ENCODE results near the gene CFAP99. TPM values are rescaled to one million over a fixed set of nuclear protein-coding genes. Genes with fewer than 3 reads are reported as not detected.

The CFAP99 gene
- total and polyA plus RNA-seq, 2 of the 4 experiments (the other 2 are of a cell fraction), result not detected

DNA sequence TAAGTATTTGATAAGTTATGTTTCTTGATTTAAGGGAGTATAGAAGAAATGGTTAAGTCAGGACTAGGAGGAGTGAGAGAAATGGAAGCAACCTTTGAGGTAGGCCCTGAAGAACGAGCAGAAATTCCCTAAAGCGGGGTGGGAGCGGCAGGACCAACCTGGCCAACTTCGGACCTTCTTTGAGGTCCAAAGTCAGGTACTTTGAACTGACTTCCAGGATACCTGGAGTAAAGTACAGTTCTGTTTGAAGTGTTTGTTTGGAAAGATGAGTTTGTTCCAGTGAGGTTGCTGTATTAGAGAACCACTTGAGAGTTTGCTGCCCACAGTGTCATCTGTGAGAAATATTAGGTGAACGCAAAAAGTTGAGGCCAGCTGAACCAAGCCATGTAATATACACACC lies 61.9 kb downstream of the CFAP99 start:
- 91% methylated on average over 4 of the region's 5 CpGs; no CpG with 5 or more reads in 1 of the 2 experiments for WGBS, 2 experiments (ENCODE audit: extremely low coverage in 2 of 2, insufficient read length in 1 of 2)
- intact Hi-C loops (cut with micrococcal nuclease), result no loop called here
- Histone ChIP-seq H2BK15ac (ENCODE audit: low read depth, low read length) (no peak overlapping the region), H3K56ac (ENCODE audit: extremely low read depth, insufficient read depth, low read length) (no peak overlapping the region), H4K5ac (ENCODE audit: low read depth, low read length) (no peak overlapping the region), H2BK5ac (ENCODE audit: low read depth, low read length, poor library complexity, severe bottlenecking) (no peak overlapping the region), H3K18ac (ENCODE audit: low read depth, low read length) (no peak overlapping the region), H3K9ac (ENCODE audit: low read depth, low read length) (no peak overlapping the region), H2AK9ac (replicated peaks; ENCODE audit: low read depth, low read length, poor library complexity) (no peak overlapping the region), H3K27ac (ENCODE audit: insufficient read depth, low read length) (no peak overlapping the region), H2BK20ac (ENCODE audit: low read depth, low read length) (no peak overlapping the region), H3K9me1 (ENCODE audit: insufficient read depth, low read length) (peaks cover 35% of the 10 kb centered on the region), H3K4ac (ENCODE audit: low read depth, low read length) (no peak overlapping the region), H3K23ac (ENCODE audit: low read depth, low read length) (no peak overlapping the region), H3K4me3 (ENCODE audit: insufficient read depth, low read depth, low read length) (no peak overlapping the region), H3K14ac (replicated peaks; ENCODE audit: low read depth, low read length) (no peak overlapping the region), H3K4me1 (ENCODE audit: control insufficient read depth, insufficient read depth, low read length) (peaks cover 3% of the 10 kb centered on the region; the same call in 1 of the 2 replicates), H4K91ac (ENCODE audit: insufficient read depth, low read depth, low read length) (no peak overlapping the region), H4K8ac (ENCODE audit: low read depth in 2 of 2, low read length in 2 of 2) (no peak overlapping the region), H3K4me2 (ENCODE audit: low read depth, low read length) (no peak overlapping the region), H4K20me1 (ENCODE audit: insufficient read depth, low read length) (peaks cover 98% of the 10 kb centered on the region), H3K79me1 (ENCODE audit: low read depth in 1 of 2, low read length in 2 of 2) (peaks cover 2 to 63% of the 10 kb centered on the region in 2 experiments), H2AK5ac (ENCODE audit: low read depth, low read length) (no peak overlapping the region), H3K27me3 (ENCODE audit: control insufficient read depth, insufficient read depth, low read length) (no peaks in the 10 kb centered on the region), H3K36me3 (ENCODE audit: control insufficient read depth, insufficient read depth, low read length) (peaks cover 3% of the 10 kb centered on the region; the same call in 1 of the 2 replicates), H3K9me3 (ENCODE audit: control insufficient read depth, insufficient read depth, low read length) (no peaks in the 10 kb centered on the region), H2BK120ac (ENCODE audit: low read depth, low read length) (no peak overlapping the region), H2AFZ (replicated peaks; ENCODE audit: low read length, poor library complexity) (no peak overlapping the region)
- POLR2A ChIA-PET (ENCODE audit: unreplicated experiment), result interaction anchor here (0.6 kb wide), 1 partner anchor 36 kb away, joined by 6 read pairs; no protein-coding TSS in a partner anchor
- dilution Hi-C loops (cut with HindIII; ENCODE audit: low sequenced_read_pairs, unreplicated experiment), result no loop called here
- CTCF ChIA-PET, result no interaction called here
- TF ChIP-seq FOS (IDR thresholded peaks at IDR 0.05; ENCODE audit: low read depth, low read length) (no peak), RAD21 (IDR thresholded peaks at IDR 0.05; ENCODE audit: low read length) (no peak), RFX5 (IDR thresholded peaks at IDR 0.05; ENCODE audit: low read depth, low read length) (no peak), SMC3 (IDR thresholded peaks at IDR 0.05; ENCODE audit: low read depth, low read length) (no peak), RCOR1 (IDR thresholded peaks at IDR 0.05; ENCODE audit: insufficient replicate concordance, low read length) (no peak), MXI1 (IDR thresholded peaks at IDR 0.05; ENCODE audit: borderline replicate concordance, low read depth, low read length) (no peak), BHLHE40 (IDR thresholded peaks at IDR 0.05; ENCODE audit: low read depth, low read length) (no peak)
- TF ChIP-seq, protein P1, sequence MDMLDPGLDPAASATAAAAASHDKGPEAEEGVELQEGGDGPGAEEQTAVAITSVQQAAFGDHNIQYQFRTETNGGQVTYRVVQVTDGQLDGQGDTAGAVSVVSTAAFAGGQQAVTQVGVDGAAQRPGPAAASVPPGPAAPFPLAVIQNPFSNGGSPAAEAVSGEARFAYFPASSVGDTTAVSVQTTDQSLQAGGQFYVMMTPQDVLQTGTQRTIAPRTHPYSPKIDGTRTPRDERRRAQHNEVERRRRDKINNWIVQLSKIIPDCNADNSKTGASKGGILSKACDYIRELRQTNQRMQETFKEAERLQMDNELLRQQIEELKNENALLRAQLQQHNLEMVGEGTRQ (IDR thresholded peaks at IDR 0.05; ENCODE audit: low read depth, low read length), result no peak
- TF ChIP-seq, protein P2, sequence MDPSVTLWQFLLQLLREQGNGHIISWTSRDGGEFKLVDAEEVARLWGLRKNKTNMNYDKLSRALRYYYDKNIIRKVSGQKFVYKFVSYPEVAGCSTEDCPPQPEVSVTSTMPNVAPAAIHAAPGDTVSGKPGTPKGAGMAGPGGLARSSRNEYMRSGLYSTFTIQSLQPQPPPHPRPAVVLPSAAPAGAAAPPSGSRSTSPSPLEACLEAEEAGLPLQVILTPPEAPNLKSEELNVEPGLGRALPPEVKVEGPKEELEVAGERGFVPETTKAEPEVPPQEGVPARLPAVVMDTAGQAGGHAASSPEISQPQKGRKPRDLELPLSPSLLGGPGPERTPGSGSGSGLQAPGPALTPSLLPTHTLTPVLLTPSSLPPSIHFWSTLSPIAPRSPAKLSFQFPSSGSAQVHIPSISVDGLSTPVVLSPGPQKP (IDR thresholded peaks at IDR 0.05; ENCODE audit: borderline replicate concordance, low read depth, low read length), result no peak
- no peak for ATAC-seq (ENCODE audit: low read depth)
- no peak for DNase-seq
- BruUV-seq (replicated peaks), result no TSS peak
- in situ Hi-C loops (cut with MboI; ENCODE audit: low sequenced_read_pairs), result no loop called here

Data from IMR-90 (cell line).